MV-4-11 (cell line): Measurements from ENCODE around the gene DPEP3.
A peak's percentile ranks its signal among the peaks of the same experiment; 100 is the strongest.

ENCODE experiments used
- DNase-seq: peaks from one replicate; lab custom pipeline; 2025; lab: John Stamatoyannopoulos, UW

The DPEP3 gene

GRCh38 chr16:67931712-67932461 lies 48.4 kb downstream of the DPEP3 start, which contains the start of gene CTRL:
Gene CTRL, minus strand, starts transcription at chr16:67931862. Its CDS starts 10 bp downstream, at chr16:67931852.
- no peak for DNase-seq

DNA sequence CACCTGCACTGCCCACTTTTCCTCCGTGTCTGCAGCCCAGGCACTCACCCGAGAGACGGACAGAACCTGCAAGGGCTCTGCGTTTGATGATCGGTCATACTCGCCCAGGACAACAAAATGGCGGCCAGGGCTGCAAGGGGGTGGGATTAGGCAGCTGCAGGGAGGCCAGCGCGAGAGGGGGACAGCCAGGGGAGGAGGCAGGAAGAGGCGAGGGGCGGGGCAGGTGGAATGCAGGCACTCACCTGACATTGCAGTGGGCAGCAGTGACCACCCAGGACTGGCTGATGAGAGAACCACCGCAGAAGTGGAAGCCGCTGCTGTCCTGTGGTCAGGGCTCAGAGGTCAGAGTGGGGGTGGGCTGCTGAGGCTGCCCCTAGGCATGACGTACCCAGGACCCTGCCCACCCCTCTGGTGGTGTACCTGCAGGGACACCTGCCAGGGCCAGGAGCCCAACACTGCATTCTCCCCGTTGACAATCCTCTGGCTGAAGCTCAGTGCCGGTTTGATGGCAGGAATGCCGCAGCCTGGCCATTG lies 49.6 kb downstream of the DPEP3 start:
- no peak for DNase-seq

GRCh38 chr16:67930191-67930590 lies 50.1 kb downstream of the DPEP3 start:
- no peak for DNase-seq

DNA sequence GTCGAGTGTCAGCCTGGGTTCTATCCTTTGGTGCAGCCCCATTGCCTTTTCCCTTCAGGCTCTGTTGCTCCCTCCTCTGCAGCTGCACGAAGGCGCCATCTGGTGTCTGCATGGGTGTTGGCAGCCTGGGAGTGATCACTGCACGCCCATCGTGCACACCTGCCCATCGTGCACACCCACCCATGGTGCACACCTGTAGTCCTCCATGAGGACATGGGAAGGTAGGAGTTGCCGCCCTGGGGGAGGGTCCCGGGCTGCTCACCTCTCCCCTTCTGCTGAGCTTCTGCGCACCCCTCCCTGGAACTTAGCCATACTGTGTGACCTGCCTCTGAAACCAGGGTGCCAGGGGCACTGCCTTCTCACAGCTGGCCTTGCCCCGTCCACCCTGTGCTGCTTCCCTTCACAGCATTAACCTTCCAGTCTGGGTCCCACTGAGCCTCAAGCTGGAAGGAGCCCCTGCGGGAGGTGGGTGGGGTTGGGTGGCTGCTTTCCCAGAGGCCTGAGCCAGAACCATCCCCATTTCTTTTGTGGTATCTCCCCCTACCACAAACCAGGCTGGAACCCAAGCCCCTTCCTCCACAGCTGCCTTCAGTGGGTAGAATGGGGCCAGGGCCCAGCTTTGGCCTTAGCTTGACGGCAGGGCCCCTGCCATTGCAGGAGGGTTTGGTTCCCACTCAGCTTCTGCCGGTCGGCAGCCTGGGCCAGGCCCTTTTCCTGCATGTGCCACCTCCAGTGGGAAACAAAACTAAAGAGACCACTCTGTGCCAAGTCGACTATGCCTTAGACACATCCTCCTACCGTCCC lies 51.5 kb downstream of the DPEP3 start:
- DNase-seq, result peak; percentile 24

DNA sequence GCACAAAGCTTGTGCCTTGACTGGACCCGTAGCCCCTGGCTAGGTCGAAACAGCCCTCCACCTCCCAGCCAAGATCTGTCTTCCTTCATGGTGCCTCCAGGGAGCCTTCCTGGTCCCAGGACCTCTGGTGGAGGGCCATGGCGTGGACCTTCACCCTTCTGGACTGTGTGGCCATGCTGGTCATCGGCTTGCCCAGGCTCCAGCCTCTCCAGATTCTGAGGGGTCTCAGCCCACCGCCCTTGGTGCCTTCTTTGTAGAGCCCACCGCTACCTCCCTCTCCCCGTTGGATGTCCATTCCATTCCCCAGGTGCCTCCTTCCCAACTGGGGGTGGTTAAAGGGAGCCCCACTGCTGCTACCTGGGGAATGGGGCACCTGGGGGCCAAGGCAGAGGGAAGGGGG lies 52.2 kb downstream of the DPEP3 start:
- DNase-seq, result no peak

GRCh38 chr16:67927131-67927941 lies 53.0 kb downstream of the DPEP3 start:
- no peak for DNase-seq

GRCh38 chr16:67926181-67926750 lies 54.0 kb downstream of the DPEP3 start:
- no peak for DNase-seq
